NCI-H82 treated with DMSO at 0.1 percent for 48 hours (cell line): Measurements from ENCODE around the gene LRRC45.

ENCODE experiments used
- DNase-seq: peaks from one replicate; lab custom pipeline; 2025; ENCODE audit not compliant: unreplicated experiment; lab: John Stamatoyannopoulos, UW

Gene LRRC45

DNA sequence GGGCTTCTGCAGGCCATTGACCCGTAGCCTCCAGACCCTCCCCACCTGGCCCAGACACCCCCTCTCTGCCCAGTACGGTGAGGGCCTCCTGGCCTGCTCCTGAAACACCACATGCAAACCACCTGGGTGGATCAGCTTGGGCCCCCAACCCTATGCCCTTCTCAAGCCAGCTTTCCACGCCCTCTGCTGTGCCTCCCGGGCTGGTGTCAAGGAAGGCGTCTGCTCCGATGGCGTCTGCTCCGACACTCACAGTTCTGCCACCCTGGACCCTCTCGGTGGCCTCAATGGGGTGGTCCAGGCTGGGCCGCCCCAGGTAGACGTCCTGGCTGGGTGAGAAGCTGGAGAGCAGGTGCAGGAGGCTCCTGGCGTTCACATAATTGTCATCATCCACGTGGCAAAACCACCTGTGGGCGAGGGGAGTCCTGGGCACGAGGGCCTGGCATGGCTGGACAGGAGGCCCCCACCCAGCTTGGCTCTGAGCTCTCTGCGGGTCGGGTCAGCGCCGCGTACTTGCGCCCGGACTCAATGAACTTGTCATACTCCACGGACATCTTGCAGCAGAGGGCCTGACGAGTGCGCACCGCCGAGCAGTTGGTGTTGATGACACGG is 27.2 kb downstream of the LRRC45 start:
- no peak for DNase-seq

DNA sequence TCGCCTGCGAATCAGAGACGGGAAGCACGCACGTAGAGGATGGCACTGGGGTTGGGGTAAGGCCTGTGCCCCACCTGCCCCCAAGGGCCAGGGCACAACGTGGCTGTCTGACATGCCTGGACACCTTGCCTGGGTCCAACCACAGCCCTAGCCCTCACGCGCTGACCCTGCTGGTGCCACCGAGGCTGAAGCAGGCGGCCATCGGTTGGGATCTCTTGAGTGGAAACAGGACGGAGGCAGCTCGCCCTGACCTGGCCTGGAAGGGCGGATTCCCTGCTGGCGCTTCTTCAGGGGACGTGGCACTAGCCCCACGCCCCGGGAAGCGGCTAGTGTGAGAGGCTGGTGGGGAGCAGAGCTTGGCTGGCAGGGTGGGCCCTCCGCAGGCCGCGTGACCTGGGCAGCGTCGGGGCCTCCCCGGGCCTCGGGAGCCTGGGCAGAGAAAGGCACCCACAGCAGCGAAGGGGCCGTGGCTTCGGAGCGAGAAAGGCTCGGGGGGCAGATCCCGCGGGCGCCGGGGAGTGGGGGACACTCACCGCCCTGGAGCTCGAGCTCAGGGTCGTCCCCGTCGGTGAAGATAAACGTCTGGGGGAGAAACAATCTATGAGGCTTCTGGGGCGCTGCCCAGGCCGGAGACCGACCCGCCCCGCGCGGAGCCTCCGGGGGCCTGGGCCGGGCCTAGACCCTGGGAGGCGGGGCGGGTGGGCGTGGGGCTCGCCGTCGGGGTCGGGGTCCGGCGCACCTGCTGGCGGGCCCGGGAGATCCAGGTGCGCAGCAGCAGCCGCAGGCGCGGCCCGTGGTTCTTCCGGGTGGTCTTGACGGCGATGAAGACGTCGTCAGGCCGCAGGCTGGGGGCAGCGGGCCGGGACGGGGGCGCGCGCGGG is 27.9 kb downstream of the LRRC45 start:
- DNase-seq: no peak

DNA sequence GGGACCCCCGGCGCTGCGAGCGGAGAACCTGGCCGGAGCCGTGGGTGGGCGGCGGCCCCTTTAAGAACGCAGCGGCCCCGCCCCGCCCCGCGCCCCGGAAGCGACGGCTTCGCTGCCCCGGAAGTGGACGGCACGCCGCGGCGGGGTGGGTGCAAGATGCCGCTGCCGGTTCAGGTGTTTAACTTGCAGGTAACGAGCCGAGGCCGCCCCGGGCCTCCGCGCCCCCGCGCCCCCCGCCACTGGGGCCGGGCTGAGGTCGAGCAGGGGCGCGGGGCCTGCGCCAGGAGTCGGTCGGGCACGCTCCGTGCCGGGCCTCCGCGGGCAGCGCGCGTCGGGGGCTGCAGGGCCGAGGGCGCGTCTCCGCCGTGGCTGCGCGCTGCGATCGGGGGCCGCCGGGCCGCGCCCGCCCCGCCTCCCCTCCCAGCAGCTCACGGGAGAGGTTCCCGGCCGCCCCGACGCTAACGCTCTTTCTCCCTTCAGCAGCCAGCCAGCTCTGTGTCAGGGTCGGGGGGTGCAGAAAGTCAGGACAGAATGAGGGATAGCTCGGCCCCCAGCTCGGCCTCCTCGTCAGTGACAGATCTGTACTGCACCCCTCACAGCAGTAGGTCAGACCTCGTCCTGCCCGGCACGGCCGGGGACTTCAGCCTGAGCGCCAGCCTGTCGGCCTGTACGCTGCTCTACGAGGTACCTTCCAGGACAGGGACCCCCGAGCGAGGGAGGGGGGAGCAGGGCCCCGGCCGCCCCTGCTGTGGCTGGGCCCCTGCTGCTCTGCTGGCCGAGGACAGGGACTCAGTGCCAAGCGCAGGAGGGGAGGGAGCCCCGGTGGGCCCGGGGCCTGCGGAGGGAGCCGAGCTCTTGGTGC is 28.9 kb downstream of the LRRC45 start, which contains the start of the genes GPS1 and RFNG:
GPS1 (plus strand) TSS at position 123 of the 862 bp plus-strand sequence; CDS start at position 157, 34 bp downstream.
RFNG (minus strand) TSS at position 36 of the 862 bp plus-strand sequence. CDS start 45 bp downstream, outside the sequence.
- DNase-seq: peak; percentile 5

DNA sequence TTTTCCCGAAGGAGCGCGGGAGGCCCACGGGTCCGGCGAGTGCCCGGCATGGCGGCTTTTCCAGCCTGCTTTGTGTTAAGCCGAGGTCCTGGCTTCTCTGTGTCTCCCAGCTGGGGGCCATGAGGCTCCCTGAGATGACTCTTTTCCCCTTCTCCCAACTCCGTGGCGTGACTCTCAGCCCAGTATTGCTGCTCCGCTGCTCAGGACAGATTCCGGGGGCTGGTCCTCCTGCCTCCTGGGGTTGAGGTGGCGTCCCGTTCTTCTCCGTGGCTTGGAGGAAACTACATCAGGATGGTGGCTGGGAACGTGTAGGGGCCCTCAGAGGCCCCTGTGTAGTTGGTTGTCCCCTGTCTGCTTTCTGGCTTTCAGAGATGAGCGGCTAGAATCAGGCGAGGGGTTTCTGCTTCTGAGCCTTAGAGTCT is 29.5 kb downstream of the LRRC45 start:
- DNase-seq: no peak

DNA sequence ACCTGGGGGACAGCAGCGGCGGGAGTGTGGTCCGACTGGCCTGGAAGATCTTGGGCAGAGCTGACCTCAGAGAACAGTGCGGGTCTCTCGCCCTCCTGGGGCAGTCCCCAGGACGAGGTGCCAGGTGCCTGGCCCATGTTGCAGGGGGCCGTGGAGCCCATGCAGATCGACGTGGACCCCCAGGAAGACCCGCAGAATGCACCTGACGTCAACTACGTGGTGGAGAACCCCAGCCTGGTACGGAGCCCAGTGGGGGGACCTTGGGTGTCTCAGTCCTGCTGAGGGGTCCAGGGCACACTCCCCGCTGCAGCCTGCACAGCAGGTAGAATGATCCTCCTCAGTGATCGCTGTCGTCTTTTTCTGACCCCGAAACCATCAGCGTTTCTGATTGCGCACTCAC is 30.0 kb downstream of the LRRC45 start:
- DNase-seq: no peak

DNA sequence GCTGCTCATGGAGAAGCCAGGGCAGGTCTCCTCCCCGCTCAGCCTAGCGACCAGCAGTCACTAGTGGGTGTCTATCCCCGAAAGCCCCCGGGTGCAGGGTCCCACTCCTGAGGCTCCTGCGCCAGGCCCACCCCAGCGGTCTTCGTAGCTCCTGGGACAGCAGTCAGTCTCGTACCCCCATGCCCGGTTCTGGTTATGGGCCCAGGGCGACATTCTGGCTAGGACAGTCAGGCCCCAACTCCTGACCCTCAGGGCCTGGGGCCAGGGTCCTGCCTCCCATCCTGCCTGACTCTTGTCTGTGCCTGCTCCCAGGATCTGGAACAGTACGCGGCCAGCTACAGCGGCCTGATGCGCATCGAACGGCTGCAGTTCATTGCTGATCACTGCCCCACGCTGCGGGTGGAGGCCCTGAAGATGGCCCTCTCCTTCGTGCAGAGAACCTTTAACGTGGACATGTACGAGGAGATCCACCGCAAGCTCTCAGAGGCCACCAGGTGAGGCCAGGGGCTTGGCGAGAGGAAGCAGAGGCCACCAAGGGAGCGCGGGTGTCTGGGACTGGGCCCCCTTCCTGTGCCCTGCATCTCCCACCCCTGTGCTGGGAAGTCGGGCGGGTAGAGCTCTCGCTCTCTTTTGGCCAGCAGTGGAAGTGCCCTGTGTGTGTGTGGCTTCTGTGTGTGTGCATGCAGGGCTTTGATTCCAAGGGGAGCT is 30.6 kb downstream of the LRRC45 start:
- DNase-seq: no peak

DNA sequence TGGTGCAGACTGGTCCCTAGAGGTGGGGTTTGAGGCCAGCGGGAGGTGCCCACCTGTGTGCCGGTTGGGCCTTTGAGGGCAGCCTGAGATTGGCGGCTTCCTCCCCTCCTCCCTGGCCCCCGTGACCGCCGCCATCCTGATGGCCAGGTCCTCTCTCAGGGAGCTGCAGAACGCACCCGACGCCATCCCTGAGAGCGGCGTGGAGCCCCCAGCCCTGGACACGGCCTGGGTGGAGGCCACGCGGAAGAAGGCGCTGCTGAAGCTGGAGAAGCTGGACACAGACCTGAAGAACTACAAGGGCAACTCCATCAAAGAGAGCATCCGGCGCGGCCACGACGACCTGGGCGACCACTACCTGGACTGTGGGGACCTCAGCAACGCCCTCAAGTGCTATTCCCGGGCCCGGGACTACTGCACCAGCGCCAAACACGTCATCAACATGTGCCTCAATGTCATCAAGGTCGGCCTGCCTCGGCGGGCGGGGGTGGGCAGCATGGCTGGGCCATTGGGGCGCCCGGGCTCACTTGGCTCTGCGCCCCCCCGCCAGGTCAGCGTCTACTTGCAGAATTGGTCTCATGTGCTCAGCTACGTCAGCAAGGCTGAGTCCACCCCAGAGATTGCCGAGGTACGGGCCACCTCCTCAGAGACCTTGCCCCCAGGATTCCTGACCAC is 31.4 kb downstream of the LRRC45 start:
- no peak for DNase-seq

DNA sequence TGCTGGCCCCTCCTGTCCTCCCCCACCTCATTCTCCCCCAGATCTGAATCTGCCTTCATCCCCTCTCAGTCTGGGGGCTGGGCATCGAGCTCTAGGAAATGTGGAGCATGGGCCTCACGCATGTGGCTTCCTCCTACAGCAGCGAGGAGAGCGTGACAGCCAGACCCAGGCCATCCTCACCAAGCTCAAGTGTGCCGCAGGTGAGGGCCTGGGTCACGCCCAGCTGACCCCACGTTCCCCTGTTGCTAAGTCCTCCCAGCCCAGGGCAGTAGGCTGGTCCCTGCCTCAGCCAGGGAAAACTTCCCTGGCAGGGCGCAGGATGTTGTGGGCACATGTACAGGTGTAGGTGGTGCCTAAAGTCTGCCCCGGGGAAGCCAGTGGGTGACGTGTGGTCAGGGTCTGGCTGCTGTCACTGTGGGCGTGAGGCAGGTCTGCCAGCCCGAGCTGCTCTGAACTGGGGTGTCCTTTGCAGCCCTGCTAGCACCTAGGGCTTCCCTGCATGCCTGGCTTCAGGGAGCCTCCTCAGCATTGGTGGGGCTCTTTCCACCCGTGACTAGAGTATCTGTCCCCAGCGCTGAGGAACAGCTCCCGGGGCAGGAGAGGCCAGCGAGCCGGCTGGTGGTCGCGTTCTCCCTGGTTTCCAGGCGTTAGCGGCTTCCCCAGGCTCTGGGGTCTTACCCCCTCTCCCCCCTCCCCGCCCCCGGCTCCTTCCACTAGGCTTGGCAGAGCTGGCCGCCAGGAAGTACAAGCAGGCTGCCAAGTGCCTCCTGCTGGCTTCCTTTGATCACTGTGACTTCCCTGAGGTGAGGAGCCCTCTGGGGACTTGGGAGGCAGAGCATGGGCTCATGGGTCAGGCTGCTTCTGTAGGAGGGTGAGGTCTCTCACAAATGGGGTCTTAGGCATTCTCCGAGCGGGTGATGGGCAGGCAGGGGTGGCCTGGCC is 32.2 kb downstream of the LRRC45 start:
- no peak for DNase-seq

DNA sequence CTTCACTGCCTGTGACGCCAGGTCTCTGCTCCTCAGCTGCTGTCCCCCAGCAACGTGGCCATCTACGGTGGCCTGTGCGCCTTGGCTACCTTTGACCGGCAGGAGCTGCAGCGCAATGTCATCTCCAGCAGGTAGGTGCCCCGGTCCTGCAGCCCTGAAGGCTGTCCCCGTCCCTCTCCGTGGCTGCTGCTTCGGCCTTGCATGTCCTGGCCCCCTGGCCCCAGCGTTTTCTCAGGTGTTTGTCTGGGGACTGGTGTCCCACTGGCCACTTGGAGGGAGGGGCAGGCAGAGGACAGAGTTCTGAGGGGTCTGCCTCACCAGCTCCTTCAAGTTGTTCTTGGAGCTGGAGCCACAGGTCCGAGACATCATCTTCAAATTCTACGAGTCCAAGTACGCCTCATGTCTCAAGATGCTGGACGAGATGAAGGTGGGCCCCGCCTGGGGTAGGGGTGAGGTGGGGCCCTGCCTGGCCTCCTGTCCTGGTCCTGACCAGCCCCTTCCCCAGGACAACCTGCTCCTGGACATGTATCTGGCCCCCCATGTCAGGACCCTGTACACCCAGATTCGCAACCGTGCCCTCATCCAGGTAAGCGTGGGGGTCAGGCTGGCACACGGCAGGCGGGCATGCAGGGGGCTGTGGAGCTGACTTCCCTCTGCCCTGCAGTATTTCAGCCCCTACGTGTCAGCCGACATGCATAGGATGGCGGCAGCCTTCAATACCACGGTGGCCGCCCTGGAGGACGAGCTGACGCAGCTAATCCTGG is 33.0 kb downstream of the LRRC45 start:
- DNase-seq: no peak

DNA sequence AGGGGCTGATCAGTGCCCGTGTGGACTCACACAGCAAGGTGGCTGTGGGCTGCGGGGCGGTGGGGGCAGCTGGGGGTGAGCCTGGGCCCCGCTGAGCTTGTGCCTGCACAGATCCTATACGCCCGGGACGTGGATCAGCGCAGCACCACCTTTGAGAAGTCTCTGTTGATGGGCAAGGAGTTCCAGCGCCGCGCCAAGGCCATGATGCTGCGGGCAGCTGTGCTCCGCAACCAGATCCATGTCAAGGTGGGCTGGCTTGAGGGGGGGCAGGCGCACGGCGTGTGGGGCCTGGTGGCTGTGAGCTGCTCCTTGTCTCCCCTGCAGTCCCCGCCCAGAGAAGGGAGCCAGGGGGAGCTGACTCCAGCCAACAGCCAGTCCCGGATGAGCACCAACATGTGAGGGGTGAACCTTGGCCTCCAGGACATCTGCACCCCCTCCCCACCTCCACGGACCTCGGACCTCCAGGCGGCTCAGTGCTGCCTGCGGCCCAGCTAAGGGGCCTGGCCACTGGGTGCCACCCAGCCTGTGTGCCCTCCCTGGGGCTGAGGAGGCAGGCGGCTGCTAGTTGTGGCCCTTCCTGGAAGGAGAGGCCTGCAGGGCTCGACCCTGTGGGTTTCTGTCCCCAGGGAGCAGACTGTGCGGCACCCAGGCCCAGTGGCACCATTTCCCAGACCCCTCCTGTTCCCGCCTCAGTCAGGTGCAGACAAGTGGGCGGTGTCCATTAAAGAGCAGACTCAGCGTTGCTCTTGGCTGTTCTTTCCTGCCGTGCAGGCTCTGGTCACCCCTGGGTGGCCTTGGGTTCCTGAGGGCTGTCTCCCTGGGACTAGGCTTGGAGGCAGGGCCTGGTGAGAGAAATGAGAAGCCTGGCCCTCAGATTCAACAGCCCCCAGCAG is 33.9 kb downstream of the LRRC45 start:
- DNase-seq: no peak

DNA sequence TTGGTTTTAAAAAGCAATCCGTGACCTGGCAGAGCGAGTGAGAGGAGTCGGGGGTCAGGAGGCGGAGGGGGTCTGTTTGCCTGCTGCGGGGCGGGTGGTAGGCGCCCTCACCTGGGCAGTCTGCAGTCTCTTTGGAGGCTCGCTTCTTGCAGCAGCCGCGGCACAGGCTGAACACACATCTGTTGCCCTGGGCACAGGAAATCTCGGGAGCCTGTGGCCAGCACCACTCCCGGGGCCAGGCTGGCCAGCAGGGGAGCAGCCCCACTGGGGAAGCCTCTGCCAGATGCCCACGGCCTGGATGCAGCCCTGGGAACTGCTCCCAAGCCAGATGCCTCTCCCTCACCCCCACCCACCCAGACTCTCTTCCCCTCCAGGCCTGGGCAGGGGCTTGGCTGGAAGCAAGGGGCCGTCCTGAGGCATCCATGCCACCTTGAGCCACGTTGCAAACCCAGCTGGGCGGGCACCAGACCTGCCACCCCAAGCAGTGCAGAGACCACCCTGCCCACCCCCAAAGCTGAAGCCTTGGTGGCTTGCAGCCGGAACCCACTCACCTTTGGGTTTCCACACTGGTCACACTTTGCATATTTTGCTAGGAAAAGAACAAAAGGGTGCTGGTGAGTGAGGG is 35.2 kb downstream of the LRRC45 start:
- DNase-seq: no peak

DNA sequence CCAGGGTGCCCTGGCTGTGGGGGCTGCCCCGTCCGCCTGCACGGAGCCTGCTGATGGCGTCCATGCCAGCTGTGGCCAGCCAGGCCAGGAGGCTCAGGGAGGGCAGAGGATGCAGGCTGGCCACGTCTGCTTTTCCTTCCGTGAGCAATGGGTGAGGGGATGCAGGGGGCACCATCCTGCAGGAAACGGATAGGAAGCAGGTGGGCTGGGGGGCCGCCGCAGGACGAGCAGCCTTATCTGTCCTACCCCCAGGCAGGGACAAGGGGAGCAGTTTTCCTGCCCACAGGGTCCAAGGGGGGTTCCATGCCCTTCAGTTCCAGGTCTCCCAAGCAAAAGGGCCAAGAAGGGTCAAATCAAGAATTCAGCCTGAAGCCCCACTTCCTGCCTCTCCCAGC is 35.7 kb downstream of the LRRC45 start:
- DNase-seq: no peak

DNA sequence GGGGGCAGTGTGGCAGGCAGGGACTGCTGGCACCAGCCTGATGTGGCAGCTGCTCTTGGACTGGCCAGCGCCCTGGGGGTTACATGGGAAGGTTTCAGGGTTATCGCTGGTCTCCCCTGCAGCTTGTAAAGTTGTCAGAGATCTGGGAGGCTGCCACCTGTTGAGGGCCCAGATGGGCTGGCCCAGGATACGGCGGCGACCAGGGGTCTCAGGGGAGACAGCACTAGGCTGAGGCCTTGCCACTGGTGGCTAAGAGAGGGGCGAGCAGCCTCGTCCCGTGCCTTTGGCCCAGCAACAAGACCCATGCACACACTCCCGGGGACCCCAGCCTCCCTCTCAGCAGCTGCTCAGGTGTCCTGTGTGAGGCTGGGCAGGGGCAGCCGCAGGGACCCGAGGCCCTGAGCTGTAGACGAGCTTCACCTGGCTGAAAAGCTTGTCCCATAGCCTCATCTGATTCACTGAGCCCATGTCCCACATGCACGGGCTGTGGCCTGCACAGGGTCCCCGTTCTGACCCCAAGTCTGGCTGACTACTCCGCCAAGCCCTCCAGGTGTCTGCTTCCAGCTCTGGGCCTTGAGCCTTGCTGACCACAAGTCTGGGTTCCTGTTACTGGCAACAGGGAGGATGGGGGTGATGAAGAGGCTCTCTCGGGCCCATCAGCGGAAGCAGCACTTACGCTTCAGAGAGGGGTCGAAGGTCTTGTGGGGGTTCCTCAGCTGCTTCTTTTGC is 36.3 kb downstream of the LRRC45 start:
- no peak for DNase-seq

DNA sequence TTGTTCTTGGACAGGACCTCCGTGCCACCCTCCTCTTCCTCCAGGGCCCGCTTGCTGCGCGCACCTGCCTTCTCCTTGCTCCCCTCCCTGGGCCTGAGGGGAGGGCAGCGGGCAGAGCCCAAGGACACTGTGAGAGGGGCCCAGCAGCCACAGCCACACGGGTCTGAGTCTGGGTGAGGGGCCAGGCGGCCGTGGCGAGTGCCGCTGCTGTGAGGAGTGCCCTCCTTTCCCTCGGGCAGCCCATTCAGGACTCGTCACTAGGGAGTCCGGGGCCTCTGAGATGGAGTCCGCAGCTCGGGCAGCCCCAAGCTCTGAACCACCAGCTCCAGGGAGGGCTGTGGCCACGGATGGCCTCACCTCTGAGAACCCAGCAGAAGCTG is 36.9 kb downstream of the LRRC45 start:
- no peak for DNase-seq

DNA sequence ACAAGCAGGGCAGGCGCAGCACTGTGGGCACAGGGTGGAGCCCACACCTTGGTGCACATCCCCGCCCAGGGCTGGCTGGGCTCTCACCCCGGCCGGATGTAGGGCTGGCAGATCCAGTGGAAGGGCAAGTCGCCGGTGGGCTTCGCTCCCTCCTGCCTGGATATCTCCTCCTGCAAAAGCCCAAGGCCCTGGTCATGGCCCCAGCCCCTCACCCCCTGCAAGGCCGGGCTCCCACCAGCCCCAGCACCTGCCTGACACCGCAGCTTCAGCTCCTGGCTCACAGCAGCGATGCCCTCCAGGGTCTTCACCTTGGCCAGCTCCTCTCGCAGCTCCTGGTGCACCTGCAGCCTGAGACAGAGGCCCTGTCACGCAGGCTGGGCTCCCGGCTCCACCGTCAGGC is 37.5 kb downstream of the LRRC45 start:
- no peak for DNase-seq
